ENCODE data around the gene SV2B. TPM values are rescaled to one million over a fixed set of nuclear protein-coding genes. Genes with fewer than 3 reads are reported as not detected.

SV2B gene
- total and polyA plus RNA-seq, 9 of the 15 experiments (the other 6 are each of a cell fraction or from before 2014, with no cell fraction given) = 0.01 to 0.25 (median 0.11) TPM

- peaks cover 0 to 24% of the 10 kb centered on the region in 2 experiments; a peak in 2 of 5 replicates for H3K27me3 ChIP-seq (ENCODE audit: control insufficient read depth in 2 of 2, insufficient read depth in 2 of 2, low read length in 2 of 2)
- H3K4me3 ChIP-seq = no peak overlapping the region
- DNase-seq (ENCODE audit: extremely low read depth in 1 of 4, low spot score in 3 of 4) (no peak), ATAC-seq (no peak), FAIRE-seq (no peak)
- no peaks in the 10 kb centered on the region for H3K4me1 ChIP-seq (replicated peaks in 1 of 2; ENCODE audit: control insufficient read depth in 2 of 2, insufficient read depth in 2 of 2, low read length in 2 of 2)
- no peaks in the 10 kb centered on the region for H3K9me1 ChIP-seq (ENCODE audit: control insufficient read depth, insufficient read depth, low read length)
- CTCF ChIA-PET (ENCODE audit: low intra/inter-chr PET ratio) = no interaction called here
- H3K4me2 ChIP-seq (ENCODE audit: insufficient read depth, low read length) = no peak overlapping the region
- no peak overlapping the region for H3K9ac ChIP-seq (ENCODE audit: insufficient read depth in 1 of 2, low read depth in 2 of 2, low read length in 2 of 2)
- no peak overlapping the region for H3K27ac ChIP-seq (ENCODE audit: extremely low read depth, low read depth, low read length)
- no TSS peak for BruUV-seq (replicated peaks)
- WGBS (ENCODE audit: insufficient coverage, low coverage, missing lambda C conversion rate) = 0% methylated on average over 1 of the region's 1 CpG
- TF ChIP-seq HINFP (tag; conservative IDR thresholded peaks at IDR 0.05; ENCODE audit: low read depth) = no peak
- no peaks in the 10 kb centered on the region for H3K36me3 ChIP-seq (ENCODE audit: control insufficient read depth, insufficient read depth, low read length)
- intact Hi-C loops (cut with micrococcal nuclease) (no loop called here), in situ Hi-C loops (cut with MboI) (no loop called here)
- POLR2A ChIA-PET = no interaction called here
- H3K79me2 ChIP-seq (ENCODE audit: control insufficient read depth, insufficient read depth, low read length) = no peaks in the 10 kb centered on the region
- H3K9me3 ChIP-seq (replicated peaks; ENCODE audit: control insufficient read depth, insufficient read depth, low read depth, low read length) = no peaks in the 10 kb centered on the region
- no peak overlapping the region for H2AFZ ChIP-seq (ENCODE audit: low read depth, low read length)
- no peaks in the 10 kb centered on the region for H4K20me1 ChIP-seq (replicated peaks; ENCODE audit: control insufficient read depth, insufficient read depth, low read length)
Observed at GRCh38 chr15:91192285-91192684, 92.2 kb downstream of the SV2B start.

- ChIA-PET CTCF (ENCODE audit: low intra/inter-chr PET ratio) (interaction anchor here (0.7 kb wide), 1 partner anchor 115 kb away, joined by 3 read pairs; no protein-coding TSS in a partner anchor), POLR2A (no interaction called here)
- H3K27me3 ChIP-seq (ENCODE audit: control insufficient read depth in 2 of 2, insufficient read depth in 2 of 2, low read length in 2 of 2) = peaks cover 0 to 24% of the 10 kb centered on the region in 2 experiments; a peak in 2 of 5 replicates
- H3K4me2 ChIP-seq (ENCODE audit: insufficient read depth, low read length) = no peak overlapping the region
- no peak for FAIRE-seq
- H3K9me3 ChIP-seq (replicated peaks; ENCODE audit: control insufficient read depth, insufficient read depth, low read depth, low read length) = no peaks in the 10 kb centered on the region
- BruUV-seq (replicated peaks) = no TSS peak
- H3K4me3 ChIP-seq = no peak overlapping the region
- no peaks in the 10 kb centered on the region for H3K9me1 ChIP-seq (ENCODE audit: control insufficient read depth, insufficient read depth, low read length)
- DNase-seq (ENCODE audit: extremely low read depth in 1 of 4, low spot score in 3 of 4) = no peak
- no peaks in the 10 kb centered on the region for H3K4me1 ChIP-seq (replicated peaks in 1 of 2; ENCODE audit: control insufficient read depth in 2 of 2, insufficient read depth in 2 of 2, low read length in 2 of 2)
- H3K36me3 ChIP-seq (ENCODE audit: control insufficient read depth, insufficient read depth, low read length) = no peaks in the 10 kb centered on the region
- no peaks in the 10 kb centered on the region for H3K79me2 ChIP-seq (ENCODE audit: control insufficient read depth, insufficient read depth, low read length)
- no peak overlapping the region for H2AFZ ChIP-seq (ENCODE audit: low read depth, low read length)
- H3K9ac ChIP-seq (ENCODE audit: insufficient read depth in 1 of 2, low read depth in 2 of 2, low read length in 2 of 2) = no peak overlapping the region
- in situ Hi-C loops (cut with MboI) (no loop called here), intact Hi-C loops (cut with micrococcal nuclease) (no loop called here)
- TF ChIP-seq TFE3 (CRISPR knock-in tag; IDR thresholded peaks at IDR 0.05) (0 out of 2 replicates have a peak, but pooled peaks have one; percentile 4), L3MBTL2 (IDR thresholded peaks at IDR 0.05) (no peak)
- H4K20me1 ChIP-seq (replicated peaks; ENCODE audit: control insufficient read depth, insufficient read depth, low read length) = no peaks in the 10 kb centered on the region
- no peak overlapping the region for H3K27ac ChIP-seq (ENCODE audit: extremely low read depth, low read depth, low read length)
- under 1% methylated on average over 11 of the region's 11 CpGs for WGBS (ENCODE audit: insufficient coverage, low coverage, missing lambda C conversion rate)
- ATAC-seq = no peak
Observed at GRCh38 chr15:91192690-91193377, 92.8 kb downstream of the SV2B start.

All from K562 (cell line).